Keratinocyte (primary cell): ENCODE measurements around the gene FAM53B.

Experiments used
- CTCF ChIP-seq, 3 experiments: IDR thresholded peaks in 1 of 3; conservative IDR thresholded peaks in 1 of 3; optimal IDR thresholded peaks in 1 of 3; 2 replicates in 2 of 3; 3 replicates in 1 of 3; pipeline versions ENCODE3 to v1.5.1; 2011; ENCODE audit warnings: low read length in 3 of 3, mild to moderate bottlenecking in 3 of 3, moderate library complexity in 2 of 3, control low read depth in 1 of 3, inconsistent platforms in 1 of 3; ENCODE audit not compliant: insufficient read depth in 2 of 3; ENCODE audit errors: extremely low read depth in 1 of 3
- EZH2 ChIP-seq: IDR thresholded peaks from one replicate; pipeline ENCODE4 v1.6.1; 2012; ENCODE audit warnings: inconsistent platforms, mild to moderate bottlenecking, low read length, moderate library complexity

DNA sequence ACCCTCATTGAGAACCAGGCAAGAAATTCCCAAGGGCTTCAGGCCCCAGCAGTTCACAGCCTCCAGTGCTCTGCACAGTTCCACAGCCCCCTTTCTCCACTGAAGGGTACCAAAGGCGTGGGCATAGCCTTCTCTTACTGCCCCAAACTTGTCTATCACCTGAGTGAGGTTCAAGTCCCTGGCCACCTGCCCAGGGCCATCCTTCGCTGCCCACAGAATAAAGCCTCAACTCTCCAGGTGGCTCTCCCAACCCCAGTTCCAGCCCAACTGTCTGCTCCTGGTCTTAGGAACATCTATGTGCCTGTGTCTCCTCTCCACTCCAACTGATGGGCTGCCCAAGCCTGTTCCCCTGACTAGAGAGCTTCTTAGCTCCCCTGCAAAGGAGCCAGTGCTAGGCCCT lies 79.1 kb downstream of the FAM53B start:
- TF ChIP-seq CTCF (optimal IDR thresholded peaks at IDR 0.05 in 1 of 3, IDR thresholded peaks at IDR 0.05 in 1 of 3, conservative IDR thresholded peaks at IDR 0.05 in 1 of 3; ENCODE audit: extremely low read depth in 1 of 3, insufficient read depth in 2 of 3, low read length in 3 of 3) = no peak
- TF ChIP-seq EZH2 = no peak
